Kidney (tissue), 14 donors: Measurements from ENCODE around the gene PCDHGA2. TPM values are rescaled to one million over a fixed set of nuclear protein-coding genes. Genes with fewer than 3 reads are reported as not detected.
A peak's percentile ranks its signal among the peaks of the same experiment; 100 is the strongest.

Source experiments
- DNase-seq, 5 donors: peaks; one replicate each; pipeline ENCODE4 v3.0.0-alpha.2; 2013 to 2020
- FAIRE-seq: peaks from 2 replicates; lab custom pipeline; 2012; peaks lifted over from hg19 to GRCh38; lab: Jason Lieb, UNC
- H3K27ac ChIP-seq, 2 donors: one replicate each; pipeline ENCODE4 v1.7.0; 2013; ENCODE audit warnings: low read depth in 2 of 2, low read length in 2 of 2, inconsistent platforms in 1 of 2
- H3K27me3 ChIP-seq: one replicate; pipeline ENCODE4 v1.7.1; 2013; ENCODE audit warnings: low read length, inconsistent platforms; ENCODE audit not compliant: control insufficient read depth, insufficient read depth
- H3K36me3 ChIP-seq, 3 donors: one replicate each; pipeline versions ENCODE4 v1.7.0 to v1.7.1; 2013; ENCODE audit warnings: low read length in 3 of 3, control low read depth in 1 of 3, inconsistent platforms in 1 of 3; ENCODE audit not compliant: insufficient read depth in 3 of 3, control insufficient read depth in 2 of 3
- H3K4me1 ChIP-seq, 3 donors: one replicate each; pipeline versions ENCODE4 v1.7.0 to v1.7.1; 2013; ENCODE audit warnings: low read length in 3 of 3, inconsistent platforms in 1 of 3, low read depth in 1 of 3; ENCODE audit not compliant: control insufficient read depth in 2 of 3, insufficient read depth in 2 of 3
- H3K4me3 ChIP-seq, 3 donors: one replicate each; pipeline versions ENCODE4 v1.7.0 to v1.8.1; 2013; ENCODE audit warnings: low read length in 3 of 3, control low read depth in 1 of 3, inconsistent platforms in 1 of 3
- H3K9ac ChIP-seq, 3 donors: one replicate each; pipeline versions ENCODE4 v1.7.0 to v1.7.1; 2013; ENCODE audit warnings: low read length in 3 of 3, control low read depth in 1 of 3, inconsistent platforms in 1 of 3
- H3K9me3 ChIP-seq, 3 donors: one replicate each; pipeline versions ENCODE4 v1.7.0 to v1.7.1; 2013; ENCODE audit warnings: low read length in 3 of 3, control low read depth in 1 of 3, inconsistent platforms in 1 of 3; ENCODE audit not compliant: control insufficient read depth in 2 of 3, insufficient read depth in 1 of 3
- CTCF ChIP-seq: IDR thresholded peaks from 3 replicates; pipeline ENCODE4 v1.5.1; 2012; ENCODE audit warnings: mild to moderate bottlenecking, moderate library complexity, borderline replicate concordance; ENCODE audit not compliant: insufficient read depth; ENCODE audit errors: extremely low read depth
- intact Hi-C: fragments of 100-400 bp; cut with DNase I; formaldehyde crosslinking; loops from one replicate; pipeline ENCODE4 v1.11.1; 2022
- polyA plus RNA-seq: library from polyadenylated mRNA; stranded (reverse); fragments of 350-450 nt; fragmentation: Illumina TruSeq; extraction: RNeasy Lipid Tissue Mini Kit (QIAGEN cat#74804); gene quantifications from one replicate; pipeline ENCODE4 v1.2.3, GENCODE V29; 2014; ENCODE audit warnings: low read depth, low replicate concordance; ENCODE audit not compliant: insufficient read depth
- total RNA-seq: library from RNA; stranded (reverse); fragmentation: NEBNext Ultra II Directional; extraction: Animal tissue kit (Norgen Biotek cat#: 25700); gene quantifications from one replicate; pipeline ENCODE4 v1.2.1, GENCODE V29; 2021
- donor health status: control.
- donor health status: control.
- donor health status: control.
- donor health status: control.
- donor health status: control.
- donor health status: DM: yes; HTN: yes; CAD: no.
- donor health status: Normal renal cell carcinoma (clear cell type).

The PCDHGA2 gene
- total and polyA plus RNA-seq, 2 donors from 2014 or later = 0.73 to 4.7 TPM

- Histone ChIP-seq H3K9me3 (peaks cover 17 to 61% (median 45%) of the 10 kb centered on the region in 3 donors), H3K27ac (no peak overlapping the region), H3K27me3 (no peaks in the 10 kb centered on the region), H3K9ac (peak overlapping the region in 1 of 3 donors; percentile 78), H3K4me3 (peak overlapping the region; percentile 88 to 96 (median 96)), H3K4me1 (peaks cover 0 to 3% (median 2%) of the 10 kb centered on the region in 3 donors), H3K36me3 (peaks cover 0 to 12% (median 11%) of the 10 kb centered on the region in 3 donors)
- intact Hi-C loops = no loop called here
- no peak for DNase-seq
- FAIRE-seq = no peak
- TF ChIP-seq CTCF = no peak
Observed at GRCh38 chr5:141319699-141320098, 18.9 kb upstream of the PCDHGA2 start.

GRCh38 chr5:141320225-141321169 lies 18.1 kb upstream of the PCDHGA2 start, which contains the start of gene TAF7:
Gene TAF7, minus strand, starts transcription at chr5:141320784. Its CDS starts 740 bp downstream, at chr5:141320044.
- TF ChIP-seq CTCF = peak; percentile 74
- peaks cover 17 to 54% (median 37%) of the 10 kb centered on the region in 3 donors for H3K9me3 ChIP-seq
- peaks cover 0 to 3% (median 2%) of the 10 kb centered on the region in 3 donors for H3K4me1 ChIP-seq
- peak within 1 kb of the TSS; percentile 72 to 92 (median 86) for H3K9ac ChIP-seq
- H3K4me3 ChIP-seq = peak within 1 kb of the TSS; percentile 88 to 96 (median 96)
- H3K36me3 ChIP-seq = peaks cover 0 to 12% (median 11%) of the 10 kb centered on the region in 3 donors
- H3K27ac ChIP-seq = peak within 1 kb of the TSS; percentile 85 to 88
- DNase-seq (peak; percentile 94 to 98 (median 96)), FAIRE-seq (no peak)
- no peaks in the 10 kb centered on the region for H3K27me3 ChIP-seq
- intact Hi-C loops = no loop called here

- H3K4me3 ChIP-seq = no peak overlapping the region
- H3K9me3 ChIP-seq = peaks cover 17 to 38% (median 26%) of the 10 kb centered on the region in 3 donors
- FAIRE-seq (no peak), DNase-seq (no peak)
- peaks cover 0 to 12% (median 11%) of the 10 kb centered on the region in 3 donors for H3K36me3 ChIP-seq
- H3K27ac ChIP-seq = no peak overlapping the region
- intact Hi-C loops = no loop called here
- H3K27me3 ChIP-seq = no peaks in the 10 kb centered on the region
- no peak overlapping the region for H3K9ac ChIP-seq
- no peak for TF ChIP-seq CTCF
- H3K4me1 ChIP-seq = peaks cover 0 to 3% (median 2%) of the 10 kb centered on the region in 3 donors
Observed at GRCh38 chr5:141322261-141322660, 16.3 kb upstream of the PCDHGA2 start.
